HepG2 (cell line): ENCODE measurements around the gene UNC50.

Experiments used
- TCF7L2 ChIP-seq: IDR thresholded peaks from 2 replicates; pipeline ENCODE4 v1.6.1; 2011; ENCODE audit warnings: mild to moderate bottlenecking, low read depth, low read length, moderate library complexity
- TF ChIP-seq, protein P1 (sequence below): sonication (generic); formaldehyde crosslinking; IDR thresholded peaks from 2 replicates; pipeline ENCODE4 v1.4.0; 2020; ENCODE audit warnings: missing genetic modification reagents

DNA sequence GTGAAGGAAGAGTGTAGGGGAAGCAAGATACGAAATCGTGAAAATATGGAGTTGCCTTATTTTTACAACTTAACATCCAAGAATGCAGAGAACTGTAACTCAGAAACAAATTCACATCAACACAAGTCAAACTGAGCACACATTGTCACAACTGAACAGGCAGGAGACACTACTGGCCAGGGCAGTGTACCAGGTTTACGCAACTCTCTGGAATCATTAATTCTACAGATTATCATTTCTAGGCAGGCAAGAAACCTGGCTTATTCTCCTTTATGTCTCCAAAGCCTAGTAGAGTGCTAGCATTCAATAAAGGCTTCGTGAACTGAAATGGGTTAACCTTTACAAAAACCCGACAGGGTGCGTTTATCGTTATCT lies 661 bp upstream of the UNC50 start:
- TF ChIP-seq TCF7L2: no peak
- TF ChIP-seq, protein P1, sequence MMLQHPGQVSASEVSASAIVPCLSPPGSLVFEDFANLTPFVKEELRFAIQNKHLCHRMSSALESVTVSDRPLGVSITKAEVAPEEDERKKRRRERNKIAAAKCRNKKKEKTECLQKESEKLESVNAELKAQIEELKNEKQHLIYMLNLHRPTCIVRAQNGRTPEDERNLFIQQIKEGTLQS (CRISPR knock-in tag): no peak
